ENCODE measurements around the gene SMTNL2. TPM values are rescaled to one million over a fixed set of nuclear protein-coding genes. Genes with fewer than 3 reads are reported as not detected.

SMTNL2 gene
- total and polyA plus RNA-seq, 9 of the 15 experiments (the other 6 are each of a cell fraction or from before 2014, with no cell fraction given): not detected

DNA sequence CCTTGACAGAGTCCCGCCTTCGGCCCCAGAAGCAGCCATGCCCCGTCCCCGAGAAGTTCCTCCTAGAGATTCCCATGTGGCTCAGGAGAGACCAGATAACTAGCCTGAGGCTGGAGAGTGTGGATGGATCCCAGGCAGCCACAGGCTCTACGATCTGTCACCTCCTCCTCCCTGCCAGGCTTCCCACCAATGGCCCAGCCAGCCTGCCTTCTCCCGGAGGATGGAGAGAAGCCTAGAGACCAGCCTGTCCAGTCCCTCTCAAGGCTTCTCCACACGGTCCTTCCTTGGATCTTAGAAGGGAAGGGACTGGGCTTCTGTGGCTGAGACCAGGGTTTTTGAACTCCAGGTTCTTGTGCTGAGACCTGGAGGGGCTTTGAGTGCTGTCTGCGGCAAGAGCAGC lies 1.6 kb upstream of the SMTNL2 start:
- ChIA-PET POLR2A (interaction anchor here (0.6 kb wide), 1 partner anchor 9 kb away, joined by 4 read pairs; no protein-coding TSS in a partner anchor), CTCF (ENCODE audit: low intra/inter-chr PET ratio) (no interaction called here)
- Histone ChIP-seq H3K4me2 (ENCODE audit: insufficient read depth, low read length) (no peak overlapping the region), H3K79me2 (ENCODE audit: control insufficient read depth, insufficient read depth, low read length) (no peaks in the 10 kb centered on the region), H3K27me3 (ENCODE audit: control insufficient read depth in 2 of 2, insufficient read depth in 2 of 2, low read length in 2 of 2) (peaks cover 6 to 71% of the 10 kb centered on the region in 2 experiments; a peak in 4 of 5 replicates), H3K4me1 (replicated peaks in 1 of 2; ENCODE audit: control insufficient read depth in 2 of 2, insufficient read depth in 2 of 2, low read length in 2 of 2) (peaks cover 3 to 17% of the 10 kb centered on the region in 2 experiments; a peak in 4 of 5 replicates), H4K20me1 (replicated peaks; ENCODE audit: control insufficient read depth, insufficient read depth, low read length) (peaks cover 3% of the 10 kb centered on the region; the same call in 1 of the 2 replicates), H2AFZ (ENCODE audit: low read depth, low read length) (no peak overlapping the region), H3K9me3 (replicated peaks; ENCODE audit: control insufficient read depth, insufficient read depth, low read depth, low read length) (no peaks in the 10 kb centered on the region), H3K9me1 (ENCODE audit: control insufficient read depth, insufficient read depth, low read length) (no peaks in the 10 kb centered on the region), H3K36me3 (ENCODE audit: control insufficient read depth, insufficient read depth, low read length) (no peaks in the 10 kb centered on the region), H3K4me3 (no peak overlapping the region), H3K9ac (ENCODE audit: insufficient read depth in 1 of 2, low read depth in 2 of 2, low read length in 2 of 2) (no peak overlapping the region), H3K27ac (ENCODE audit: extremely low read depth, low read depth, low read length) (no peak overlapping the region)
- in situ Hi-C loops (cut with MboI) (no loop called here), intact Hi-C loops (cut with micrococcal nuclease) (no loop called here)
- BruUV-seq (replicated peaks): no TSS peak
- FAIRE-seq (no peak), DNase-seq (ENCODE audit: extremely low read depth in 1 of 4, low spot score in 3 of 4) (no peak), ATAC-seq (no peak)
- WGBS (ENCODE audit: insufficient coverage, low coverage, missing lambda C conversion rate): 3% methylated on average over 5 of the region's 8 CpGs
- TF ChIP-seq GTF2F1 (IDR thresholded peaks at IDR 0.05; ENCODE audit: low read depth, low read length) (no peak), HINFP (tag; conservative IDR thresholded peaks at IDR 0.05; ENCODE audit: low read depth) (no peak), HLTF (IDR thresholded peaks at IDR 0.05) (no peak), MEF2D (tag; conservative IDR thresholded peaks at IDR 0.05; ENCODE audit: low read depth) (no peak), CBX8 (IDR thresholded peaks at IDR 0.05; ENCODE audit: borderline replicate concordance, extremely low read depth, low read depth, low read length, poor library complexity, severe bottlenecking) (no peak), ZNF224 (CRISPR knock-in tag; IDR thresholded peaks at IDR 0.05) (no peak), RFX5 (IDR thresholded peaks at IDR 0.05; ENCODE audit: low read depth, low read length) (no peak), ETS1 (conservative IDR thresholded peaks at IDR 0.05; ENCODE audit: control insufficient read depth, low read depth, low read length) (no peak)
- TF ChIP-seq, protein P1, sequence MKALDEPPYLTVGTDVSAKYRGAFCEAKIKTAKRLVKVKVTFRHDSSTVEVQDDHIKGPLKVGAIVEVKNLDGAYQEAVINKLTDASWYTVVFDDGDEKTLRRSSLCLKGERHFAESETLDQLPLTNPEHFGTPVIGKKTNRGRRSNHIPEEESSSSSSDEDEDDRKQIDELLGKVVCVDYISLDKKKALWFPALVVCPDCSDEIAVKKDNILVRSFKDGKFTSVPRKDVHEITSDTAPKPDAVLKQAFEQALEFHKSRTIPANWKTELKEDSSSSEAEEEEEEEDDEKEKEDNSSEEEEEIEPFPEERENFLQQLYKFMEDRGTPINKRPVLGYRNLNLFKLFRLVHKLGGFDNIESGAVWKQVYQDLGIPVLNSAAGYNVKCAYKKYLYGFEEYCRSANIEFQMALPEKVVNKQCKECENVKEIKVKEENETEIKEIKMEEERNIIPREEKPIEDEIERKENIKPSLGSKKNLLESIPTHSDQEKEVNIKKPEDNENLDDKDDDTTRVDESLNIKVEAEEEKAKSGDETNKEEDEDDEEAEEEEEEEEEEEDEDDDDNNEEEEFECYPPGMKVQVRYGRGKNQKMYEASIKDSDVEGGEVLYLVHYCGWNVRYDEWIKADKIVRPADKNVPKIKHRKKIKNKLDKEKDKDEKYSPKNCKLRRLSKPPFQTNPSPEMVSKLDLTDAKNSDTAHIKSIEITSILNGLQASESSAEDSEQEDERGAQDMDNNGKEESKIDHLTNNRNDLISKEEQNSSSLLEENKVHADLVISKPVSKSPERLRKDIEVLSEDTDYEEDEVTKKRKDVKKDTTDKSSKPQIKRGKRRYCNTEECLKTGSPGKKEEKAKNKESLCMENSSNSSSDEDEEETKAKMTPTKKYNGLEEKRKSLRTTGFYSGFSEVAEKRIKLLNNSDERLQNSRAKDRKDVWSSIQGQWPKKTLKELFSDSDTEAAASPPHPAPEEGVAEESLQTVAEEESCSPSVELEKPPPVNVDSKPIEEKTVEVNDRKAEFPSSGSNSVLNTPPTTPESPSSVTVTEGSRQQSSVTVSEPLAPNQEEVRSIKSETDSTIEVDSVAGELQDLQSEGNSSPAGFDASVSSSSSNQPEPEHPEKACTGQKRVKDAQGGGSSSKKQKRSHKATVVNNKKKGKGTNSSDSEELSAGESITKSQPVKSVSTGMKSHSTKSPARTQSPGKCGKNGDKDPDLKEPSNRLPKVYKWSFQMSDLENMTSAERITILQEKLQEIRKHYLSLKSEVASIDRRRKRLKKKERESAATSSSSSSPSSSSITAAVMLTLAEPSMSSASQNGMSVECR (CRISPR knock-in tag; IDR thresholded peaks at IDR 0.05): no peak
